Upper lobe of right lung (tissue), 1 donor: ENCODE data around the gene NAGS. TPM values are rescaled to one million over a fixed set of nuclear protein-coding genes. Genes with fewer than 3 reads are reported as not detected.
"Not testable (repeated sequence)": the region's sequence is repeated elsewhere in the genome, so short reads cannot be mapped to it uniquely, and the experiment has no call there.

Experiments
- ATAC-seq: fragments of 200-7000 bp; cut with Tn5 transposase; one replicate; pipeline ENCODE4 v1.9.1; 2020; ENCODE audit warnings: mild to moderate bottlenecking, moderate library complexity
- DNase-seq: peaks from one replicate; pipeline ENCODE4 v3.0.0-alpha.2; 2020
- H3K27ac ChIP-seq: fragments of 200-600 bp; one replicate; pipeline ENCODE4 v1.8.0; 2022
- H3K27me3 ChIP-seq: fragments of 200-600 bp; one replicate; pipeline ENCODE4 v1.8.0; 2022; ENCODE audit warnings: mild to moderate bottlenecking
- H3K36me3 ChIP-seq: fragments of 200-600 bp; one replicate; pipeline ENCODE4 v1.8.0; 2022
- H3K4me1 ChIP-seq: fragments of 200-600 bp; one replicate; pipeline ENCODE4 v1.8.0; 2022
- H3K4me3 ChIP-seq: fragments of 200-600 bp; one replicate; pipeline ENCODE4 v1.8.0; 2022; ENCODE audit warnings: mild to moderate bottlenecking
- H3K9me3 ChIP-seq: fragments of 200-600 bp; one replicate; pipeline ENCODE4 v1.8.0; 2022
- intact Hi-C: fragments of 100-400 bp; cut with DNase I; formaldehyde crosslinking; loops from one replicate; pipeline ENCODE4 v1.11.0; 2022
- long read RNA-seq: library from polyadenylated mRNA; unstranded; transcript quantifications from one replicate; pipeline ENCODE4 v2.0.0, GENCODE V29; 2021
- total RNA-seq: library from RNA; stranded (reverse); fragmentation: NEBNext Ultra II Directional; extraction: Animal tissue kit (Norgen Biotek cat#: 25700); gene quantifications from one replicate; pipeline ENCODE4 v1.2.1, GENCODE V29; 2021
- TF ChIP-seq, protein P1 (sequence below): fragments of 200-600 bp; IDR thresholded peaks from one replicate; pipeline ENCODE4 v1.8.0; 2022; ENCODE audit warnings: antibody characterized with exemption
- donor health status: DM: no; HTN: yes; CAD: no; lungs with severe emphysema.

Gene NAGS, protein sequence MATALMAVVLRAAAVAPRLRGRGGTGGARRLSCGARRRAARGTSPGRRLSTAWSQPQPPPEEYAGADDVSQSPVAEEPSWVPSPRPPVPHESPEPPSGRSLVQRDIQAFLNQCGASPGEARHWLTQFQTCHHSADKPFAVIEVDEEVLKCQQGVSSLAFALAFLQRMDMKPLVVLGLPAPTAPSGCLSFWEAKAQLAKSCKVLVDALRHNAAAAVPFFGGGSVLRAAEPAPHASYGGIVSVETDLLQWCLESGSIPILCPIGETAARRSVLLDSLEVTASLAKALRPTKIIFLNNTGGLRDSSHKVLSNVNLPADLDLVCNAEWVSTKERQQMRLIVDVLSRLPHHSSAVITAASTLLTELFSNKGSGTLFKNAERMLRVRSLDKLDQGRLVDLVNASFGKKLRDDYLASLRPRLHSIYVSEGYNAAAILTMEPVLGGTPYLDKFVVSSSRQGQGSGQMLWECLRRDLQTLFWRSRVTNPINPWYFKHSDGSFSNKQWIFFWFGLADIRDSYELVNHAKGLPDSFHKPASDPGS
- total RNA-seq = 7.1 TPM
- long read RNA-seq, transcript NAGS-201 (7 exons, 2,182 nt) = major isoform, 6 of 21 reads
- long read RNA-seq, partial matches to known transcripts = 12 of 21 reads
- long read RNA-seq, other reads (novel, unspliced or antisense) = 3 of 21 reads

DNA sequence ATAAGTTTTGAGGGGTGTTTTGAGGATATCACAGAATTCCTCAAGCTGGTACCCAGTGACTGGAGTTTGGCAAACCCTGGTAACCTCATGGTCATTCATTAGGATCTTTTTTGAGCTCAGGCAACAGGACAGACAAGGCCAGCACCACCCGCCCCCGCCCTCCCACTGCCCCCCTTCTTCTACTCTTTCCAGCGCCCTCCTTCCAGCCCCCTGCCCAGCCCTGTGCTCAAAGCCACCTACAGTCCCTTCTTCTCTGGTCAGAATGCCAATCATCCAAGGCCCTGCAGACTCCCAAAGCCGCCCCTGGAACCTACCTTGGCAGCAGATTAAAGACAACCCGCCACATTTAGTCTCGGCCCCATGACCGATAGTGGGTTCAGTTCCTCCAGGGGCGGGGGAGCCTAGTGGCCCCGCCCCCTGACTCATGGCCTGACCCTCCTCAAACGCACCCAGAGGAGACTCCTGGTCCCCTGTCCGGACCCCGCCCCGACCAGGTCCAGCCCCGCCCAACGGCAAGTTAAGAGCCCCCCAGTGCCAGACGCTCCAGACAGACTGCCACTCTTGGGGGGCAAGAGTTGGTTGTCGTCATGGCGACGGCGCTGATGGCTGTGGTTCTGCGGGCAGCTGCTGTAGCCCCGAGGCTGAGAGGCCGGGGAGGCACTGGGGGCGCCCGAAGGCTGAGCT is at the start of gene NAGS:
Gene NAGS (plus strand): TSS at position 546 of the 684 bp plus-strand sequence. CDS start 42 bp downstream, at position 588.
- ATAC-seq = peak; percentile 32
- intact Hi-C loops = no loop called here
- peak within 1 kb of the TSS; percentile 58 for H3K27ac ChIP-seq

DNA sequence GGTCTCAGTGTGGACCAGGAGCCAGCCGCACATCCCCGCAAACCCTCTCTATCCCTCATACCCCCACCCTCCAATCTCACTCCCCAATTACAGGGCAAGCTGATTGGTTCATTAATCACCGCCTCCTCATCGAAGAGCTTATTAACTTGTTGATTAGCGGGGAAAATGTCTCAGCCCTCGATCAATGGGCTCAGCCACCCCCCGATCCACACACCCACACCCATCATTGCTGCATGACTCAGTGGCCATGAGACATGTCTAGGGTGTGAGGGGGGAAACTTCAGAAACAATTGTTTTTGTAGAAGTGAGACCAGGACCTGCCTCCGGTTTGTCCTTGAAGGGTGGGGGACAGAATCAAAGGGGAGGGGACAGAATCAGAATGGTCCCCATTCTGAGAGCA is 48.2 kb upstream of the NAGS start:
- no peaks in the 10 kb centered on the region for H3K36me3 ChIP-seq
- TF ChIP-seq, protein P1, sequence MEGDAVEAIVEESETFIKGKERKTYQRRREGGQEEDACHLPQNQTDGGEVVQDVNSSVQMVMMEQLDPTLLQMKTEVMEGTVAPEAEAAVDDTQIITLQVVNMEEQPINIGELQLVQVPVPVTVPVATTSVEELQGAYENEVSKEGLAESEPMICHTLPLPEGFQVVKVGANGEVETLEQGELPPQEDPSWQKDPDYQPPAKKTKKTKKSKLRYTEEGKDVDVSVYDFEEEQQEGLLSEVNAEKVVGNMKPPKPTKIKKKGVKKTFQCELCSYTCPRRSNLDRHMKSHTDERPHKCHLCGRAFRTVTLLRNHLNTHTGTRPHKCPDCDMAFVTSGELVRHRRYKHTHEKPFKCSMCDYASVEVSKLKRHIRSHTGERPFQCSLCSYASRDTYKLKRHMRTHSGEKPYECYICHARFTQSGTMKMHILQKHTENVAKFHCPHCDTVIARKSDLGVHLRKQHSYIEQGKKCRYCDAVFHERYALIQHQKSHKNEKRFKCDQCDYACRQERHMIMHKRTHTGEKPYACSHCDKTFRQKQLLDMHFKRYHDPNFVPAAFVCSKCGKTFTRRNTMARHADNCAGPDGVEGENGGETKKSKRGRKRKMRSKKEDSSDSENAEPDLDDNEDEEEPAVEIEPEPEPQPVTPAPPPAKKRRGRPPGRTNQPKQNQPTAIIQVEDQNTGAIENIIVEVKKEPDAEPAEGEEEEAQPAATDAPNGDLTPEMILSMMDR = no peak
- peaks cover 38% of the 10 kb centered on the region for H3K27me3 ChIP-seq
- H3K4me1 ChIP-seq = peaks cover 5% of the 10 kb centered on the region
- no peak overlapping the region for H3K27ac ChIP-seq
- no peak for DNase-seq
- no peaks in the 10 kb centered on the region for H3K9me3 ChIP-seq
- ATAC-seq = no peak
- intact Hi-C loops = no loop called here
- no peak overlapping the region for H3K4me3 ChIP-seq

More for the DNA sequence above, at the start of gene NAGS:
- Histone ChIP-seq H3K4me3 (peak within 1 kb of the TSS; percentile 64), H3K4me1 (peaks cover 31% of the 10 kb centered on the region), H3K9me3 (no peaks in the 10 kb centered on the region), H3K27me3 (peaks cover 19% of the 10 kb centered on the region), H3K36me3 (peaks cover 9% of the 10 kb centered on the region)
- TF ChIP-seq, protein P1 = no peak
- peak; percentile 85 for DNase-seq

DNA sequence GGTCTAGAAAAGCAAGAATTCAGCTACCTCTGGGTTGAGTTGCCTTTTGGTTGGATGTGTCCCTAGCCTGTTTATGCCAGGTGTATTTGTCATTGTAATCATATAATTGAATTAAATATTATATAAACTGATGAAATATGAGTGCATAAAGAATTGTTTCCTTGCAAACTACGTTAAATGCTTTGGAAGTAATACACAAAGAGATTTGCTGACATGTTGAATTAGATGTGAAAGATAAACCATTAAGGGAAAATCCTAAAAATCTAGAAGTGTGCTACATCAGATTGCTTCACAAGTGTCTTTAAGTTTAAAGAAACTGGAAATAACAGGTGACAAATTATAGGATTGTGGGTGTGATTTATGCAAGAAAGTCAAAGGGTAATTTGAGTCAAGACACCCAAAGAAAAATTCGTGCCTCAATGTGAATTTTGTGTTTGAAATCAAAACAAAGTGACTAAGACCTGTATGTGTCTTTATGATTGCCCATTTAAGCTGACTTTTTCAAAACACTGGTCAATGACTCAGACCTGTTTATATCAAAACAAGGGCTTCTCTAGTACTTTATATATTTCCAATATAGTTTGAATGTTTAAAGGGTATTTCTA is 45.6 kb upstream of the NAGS start:
- Histone ChIP-seq H3K27ac (no peak overlapping the region), H3K4me1 (no peaks in the 10 kb centered on the region), H3K4me3 (no peak overlapping the region), H3K36me3 (no peaks in the 10 kb centered on the region), H3K27me3 (peaks cover 18% of the 10 kb centered on the region), H3K9me3 (no peaks in the 10 kb centered on the region)
- DNase-seq (no peak), ATAC-seq (no peak)
- TF ChIP-seq, protein P1 = no peak
- intact Hi-C loops = no loop called here

DNA sequence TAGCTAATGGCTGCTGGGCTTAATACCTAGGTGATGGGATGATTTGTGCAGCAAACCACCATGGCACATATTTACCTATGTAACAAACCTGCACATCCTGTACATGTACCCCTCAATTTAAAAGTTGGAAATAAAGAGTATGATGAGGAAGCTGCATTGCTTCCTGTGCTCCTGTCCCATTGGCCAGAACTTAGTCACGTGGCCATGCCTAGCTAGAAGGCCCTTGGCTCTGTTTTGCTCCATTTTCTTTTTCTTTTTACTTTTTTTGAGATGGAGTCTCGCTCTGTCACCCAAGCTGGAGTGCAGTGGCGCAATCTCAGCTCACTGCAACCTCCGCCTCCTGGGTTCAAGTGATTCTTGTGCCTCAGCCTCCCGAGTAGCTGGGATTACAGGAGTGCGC is 43.1 kb upstream of the NAGS start:
- H3K4me3 ChIP-seq, H3K9me3 ChIP-seq, H3K27ac ChIP-seq, intact Hi-C loops, ATAC-seq, H3K36me3 ChIP-seq, DNase-seq, H3K4me1 ChIP-seq, H3K27me3 ChIP-seq: not testable (repeated sequence)

DNA sequence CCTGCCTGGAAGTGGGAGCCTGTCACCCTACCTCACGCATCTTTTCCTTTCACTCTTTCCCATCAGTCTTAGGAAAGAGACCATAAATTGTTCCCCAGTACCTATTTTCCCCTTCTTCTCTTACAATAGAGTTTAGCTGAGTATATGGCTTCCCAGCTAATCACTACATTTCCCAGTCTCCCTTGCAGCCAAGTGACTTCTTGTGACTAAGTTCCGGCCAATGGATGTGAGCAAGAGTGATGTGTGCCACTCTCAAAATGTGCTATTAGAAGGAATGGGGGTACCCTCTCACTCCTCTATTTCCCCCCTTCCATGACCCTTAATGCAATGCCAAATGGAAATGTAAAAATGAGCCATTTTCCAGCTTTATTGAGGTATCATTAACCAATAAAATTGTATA is 42.5 kb upstream of the NAGS start:
- no peak overlapping the region for H3K4me3 ChIP-seq
- DNase-seq (no peak), ATAC-seq (no peak)
- H3K27me3 ChIP-seq = peaks cover 8% of the 10 kb centered on the region
- H3K9me3 ChIP-seq = no peaks in the 10 kb centered on the region
- no peaks in the 10 kb centered on the region for H3K36me3 ChIP-seq
- no peak overlapping the region for H3K27ac ChIP-seq
- TF ChIP-seq, protein P1 = no peak
- intact Hi-C loops = no loop called here
- H3K4me1 ChIP-seq = no peaks in the 10 kb centered on the region
